Measurements from ENCODE around the gene MTURN.

GRCh38 chr7:30134611-30135300 lies at the start of gene MTURN:
- no peak for TF ChIP-seq EZH2 (IDR thresholded peaks at IDR 0.05; ENCODE audit: borderline replicate concordance, insufficient read depth, low read depth, low read length, poor library complexity, severe bottlenecking)
- TF ChIP-seq, protein P1, sequence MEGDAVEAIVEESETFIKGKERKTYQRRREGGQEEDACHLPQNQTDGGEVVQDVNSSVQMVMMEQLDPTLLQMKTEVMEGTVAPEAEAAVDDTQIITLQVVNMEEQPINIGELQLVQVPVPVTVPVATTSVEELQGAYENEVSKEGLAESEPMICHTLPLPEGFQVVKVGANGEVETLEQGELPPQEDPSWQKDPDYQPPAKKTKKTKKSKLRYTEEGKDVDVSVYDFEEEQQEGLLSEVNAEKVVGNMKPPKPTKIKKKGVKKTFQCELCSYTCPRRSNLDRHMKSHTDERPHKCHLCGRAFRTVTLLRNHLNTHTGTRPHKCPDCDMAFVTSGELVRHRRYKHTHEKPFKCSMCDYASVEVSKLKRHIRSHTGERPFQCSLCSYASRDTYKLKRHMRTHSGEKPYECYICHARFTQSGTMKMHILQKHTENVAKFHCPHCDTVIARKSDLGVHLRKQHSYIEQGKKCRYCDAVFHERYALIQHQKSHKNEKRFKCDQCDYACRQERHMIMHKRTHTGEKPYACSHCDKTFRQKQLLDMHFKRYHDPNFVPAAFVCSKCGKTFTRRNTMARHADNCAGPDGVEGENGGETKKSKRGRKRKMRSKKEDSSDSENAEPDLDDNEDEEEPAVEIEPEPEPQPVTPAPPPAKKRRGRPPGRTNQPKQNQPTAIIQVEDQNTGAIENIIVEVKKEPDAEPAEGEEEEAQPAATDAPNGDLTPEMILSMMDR (IDR thresholded peaks at IDR 0.05) = no peak

Data from B cell (primary cell).